Left colon (tissue), 2 donors: Measurements from ENCODE around the gene EVI5L. TPM values are rescaled to one million over a fixed set of nuclear protein-coding genes. Genes with fewer than 3 reads are reported as not detected.
A peak's percentile ranks its signal among the peaks of the same experiment; 100 is the strongest.

Source experiments
- ATAC-seq: fragments of 200-7000 bp; cut with Tn5 transposase; one replicate; pipeline ENCODE4 v1.9.1; 2020; ENCODE audit warnings: mild to moderate bottlenecking, moderate library complexity
- DNase-seq, 2 donors: peaks; one replicate each; pipeline ENCODE4 v3.0.0-alpha.2; 2020
- intact Hi-C, 2 donors: fragments of 100-400 bp; cut with DNase I in 1 of 2; cut with micrococcal nuclease in 1 of 2; formaldehyde crosslinking; loops; one replicate each; pipeline versions ENCODE4 v1.11.2 to v1.14.0; 2022; cut with DNase I, micrococcal nuclease
- total RNA-seq, 2 donors: library from RNA; stranded (reverse); fragmentation: NEBNext Ultra II Directional; extraction: Animal tissue kit (Norgen Biotek cat#: 25700); gene quantifications; one replicate each; pipeline ENCODE4 v1.2.1, GENCODE V29; 2021
- donor health status: DM: no; HTN: no; CAD: no.
- donor health status: DM: yes; HTN: yes; CAD: no.

The EVI5L gene
- total RNA-seq, 2 donors from 2014 or later, result 10.5 to 13.1 TPM

GRCh38 chr19:7903244-7904073 is 73.4 kb downstream of the EVI5L start, which contains the start of gene MAP2K7:
Gene MAP2K7, plus strand, starts transcription at chr19:7903877. Its CDS starts 68 bp downstream, at chr19:7903945.
- peak; percentile 99 to 100 for DNase-seq
- intact Hi-C loops, result no loop called here
- peak; percentile 81 for ATAC-seq

- intact Hi-C loops, result no loop called here
- peak in 1 of 2 donors; percentile 74 for DNase-seq
Measured at GRCh38 chr19:7904074-7905020, 74.3 kb downstream of the EVI5L start.

GRCh38 chr19:7905268-7905667 is 75.2 kb downstream of the EVI5L start:
- intact Hi-C loops, result no loop called here
- ATAC-seq (no peak), DNase-seq (no peak)

More at GRCh38 chr19:7904074-7905020, 74.3 kb downstream of the EVI5L start:
- ATAC-seq, result peak; percentile 56

- intact Hi-C loops, result no loop called here
- no peak for ATAC-seq
- DNase-seq, result no peak
Measured at GRCh38 chr19:7905859-7906258, 75.8 kb downstream of the EVI5L start.

GRCh38 chr19:7907122-7907521 is 77.1 kb downstream of the EVI5L start:
- intact Hi-C loops, result no loop called here
- DNase-seq, result no peak
- ATAC-seq, result no peak

- ATAC-seq, result no peak
- intact Hi-C loops, result no loop called here
- no peak for DNase-seq
Measured at GRCh38 chr19:7907544-7907943, 77.5 kb downstream of the EVI5L start.

GRCh38 chr19:7908078-7908699 is 78.2 kb downstream of the EVI5L start:
- no peak for ATAC-seq
- intact Hi-C loops, result no loop called here
- no peak for DNase-seq

- intact Hi-C loops, result no loop called here
- DNase-seq, result no peak
- ATAC-seq, result no peak
Measured at GRCh38 chr19:7908742-7909461, 78.9 kb downstream of the EVI5L start.

GRCh38 chr19:7909471-7910067 is 79.6 kb downstream of the EVI5L start:
- ATAC-seq (no peak), DNase-seq (no peak)
- intact Hi-C loops, result no loop called here

- ATAC-seq (no peak), DNase-seq (peak in 1 of 2 donors; percentile 21)
- intact Hi-C loops, result no loop called here
Measured at GRCh38 chr19:7910321-7911161, 80.5 kb downstream of the EVI5L start.

- DNase-seq (peak; percentile 5 to 23), ATAC-seq (peak; percentile 9)
- intact Hi-C loops, result no loop called here
Measured at GRCh38 chr19:7911508-7912143, 81.6 kb downstream of the EVI5L start.

- DNase-seq (peak; percentile 4 to 26), ATAC-seq (no peak)
- intact Hi-C loops, result no loop called here
Measured at GRCh38 chr19:7912144-7912696, 82.2 kb downstream of the EVI5L start.

- ATAC-seq, result no peak
- DNase-seq, result peak in 1 of 2 donors; percentile 22
- intact Hi-C loops, result no loop called here
Measured at GRCh38 chr19:7912697-7913564, 82.9 kb downstream of the EVI5L start.

- intact Hi-C loops, result no loop called here
- no peak for ATAC-seq
Measured at GRCh38 chr19:7913652-7914051, 83.6 kb downstream of the EVI5L start.

GRCh38 chr19:7914099-7914498 is 84.1 kb downstream of the EVI5L start:
- intact Hi-C loops, result no loop called here
- DNase-seq (peak in 1 of 2 donors; percentile 20), ATAC-seq (no peak)

More at GRCh38 chr19:7913652-7914051, 83.6 kb downstream of the EVI5L start:
- no peak for DNase-seq
